Measurements from ENCODE around the gene CPNE5.
"Not testable (repeated sequence)": the region's sequence is repeated elsewhere in the genome, so short reads cannot be mapped to it uniquely, and the experiment has no call there.

DNA sequence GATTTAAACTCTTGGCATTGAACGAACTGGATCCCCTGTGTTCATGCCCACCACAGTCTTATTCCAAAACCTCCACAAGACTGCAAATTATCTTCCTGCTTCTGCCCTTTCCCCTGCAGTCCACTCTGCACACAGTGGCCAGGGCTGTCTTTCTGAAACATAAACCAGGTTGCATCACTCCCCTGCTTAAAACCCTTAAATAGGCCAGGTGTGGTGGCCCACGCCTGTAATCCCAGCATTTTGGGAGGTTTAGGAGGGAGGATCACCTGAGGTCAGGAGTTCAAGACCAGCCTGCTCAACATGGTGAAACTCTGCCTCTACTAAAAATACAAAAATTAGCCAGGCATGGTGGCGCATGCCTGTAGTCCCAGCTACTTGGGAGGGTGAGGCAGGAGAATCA is 26.2 kb downstream of the CPNE5 start:
- TF ChIP-seq, protein P1, sequence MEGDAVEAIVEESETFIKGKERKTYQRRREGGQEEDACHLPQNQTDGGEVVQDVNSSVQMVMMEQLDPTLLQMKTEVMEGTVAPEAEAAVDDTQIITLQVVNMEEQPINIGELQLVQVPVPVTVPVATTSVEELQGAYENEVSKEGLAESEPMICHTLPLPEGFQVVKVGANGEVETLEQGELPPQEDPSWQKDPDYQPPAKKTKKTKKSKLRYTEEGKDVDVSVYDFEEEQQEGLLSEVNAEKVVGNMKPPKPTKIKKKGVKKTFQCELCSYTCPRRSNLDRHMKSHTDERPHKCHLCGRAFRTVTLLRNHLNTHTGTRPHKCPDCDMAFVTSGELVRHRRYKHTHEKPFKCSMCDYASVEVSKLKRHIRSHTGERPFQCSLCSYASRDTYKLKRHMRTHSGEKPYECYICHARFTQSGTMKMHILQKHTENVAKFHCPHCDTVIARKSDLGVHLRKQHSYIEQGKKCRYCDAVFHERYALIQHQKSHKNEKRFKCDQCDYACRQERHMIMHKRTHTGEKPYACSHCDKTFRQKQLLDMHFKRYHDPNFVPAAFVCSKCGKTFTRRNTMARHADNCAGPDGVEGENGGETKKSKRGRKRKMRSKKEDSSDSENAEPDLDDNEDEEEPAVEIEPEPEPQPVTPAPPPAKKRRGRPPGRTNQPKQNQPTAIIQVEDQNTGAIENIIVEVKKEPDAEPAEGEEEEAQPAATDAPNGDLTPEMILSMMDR (IDR thresholded peaks at IDR 0.05), result not testable (repeated sequence)
- not testable (repeated sequence) for TF ChIP-seq POLR2A (IDR thresholded peaks at IDR 0.05)

Measured in thyroid gland (tissue), 4 donors.